Smooth muscle cell (in vitro differentiated cells): ENCODE data around the gene ODAM. TPM values are rescaled to one million over a fixed set of nuclear protein-coding genes. Genes with fewer than 3 reads are reported as not detected.
A peak's percentile ranks its signal among the peaks of the same experiment; 100 is the strongest.

Experiments used
- DNase-seq: peaks from one replicate; lab custom pipeline; 2025; ENCODE audit not compliant: unreplicated experiment; lab: John Stamatoyannopoulos, UW
- H2AFZ ChIP-seq: fragments of 200-600 bp; sonication (generic); 2 replicates; pipeline ENCODE4 v1.6.0; 2016; ENCODE audit warnings: antibody characterized with exemption, low read depth, mild to moderate bottlenecking
- H3F3A ChIP-seq: fragments of 200-600 bp; sonication (generic); 2 replicates; pipeline ENCODE4 v1.6.0; 2017; ENCODE audit warnings: antibody characterized with exemption, low read depth
- H3K27ac ChIP-seq: fragments of 200-600 bp; sonication (generic); 2 replicates; pipeline ENCODE4 v1.5.1; 2016; ENCODE audit warnings: low read depth, mild to moderate bottlenecking
- H3K27me3 ChIP-seq: fragments of 200-600 bp; sonication (generic); 2 replicates; pipeline ENCODE4 v1.6.1; 2016; ENCODE audit warnings: low read depth, mild to moderate bottlenecking
- H3K36me3 ChIP-seq: fragments of 200-600 bp; sonication (generic); 2 replicates; pipeline ENCODE4 v1.5.1; 2016; ENCODE audit warnings: low read depth
- H3K4me1 ChIP-seq: fragments of 200-600 bp; sonication (generic); 2 replicates; pipeline ENCODE4 v1.5.1; 2016; ENCODE audit warnings: low read depth
- H3K4me2 ChIP-seq: fragments of 200-600 bp; sonication (generic); 2 replicates; pipeline ENCODE4 v1.6.0; 2016; ENCODE audit warnings: mild to moderate bottlenecking
- H3K4me3 ChIP-seq: fragments of 200-600 bp; sonication (generic); 2 replicates; pipeline ENCODE4 v1.5.1; 2016; ENCODE audit warnings: mild to moderate bottlenecking
- H3K79me2 ChIP-seq: fragments of 200-600 bp; sonication (generic); 2 replicates; pipeline ENCODE4 v1.6.0; 2016; ENCODE audit warnings: low read depth, mild to moderate bottlenecking
- H3K9ac ChIP-seq: fragments of 200-600 bp; sonication (generic); 2 replicates; pipeline ENCODE4 v1.6.0; 2016; ENCODE audit warnings: low read depth
- H3K9me3 ChIP-seq: fragments of 200-600 bp; sonication (generic); replicated peaks from 2 replicates; pipeline ENCODE4 v1.5.1; 2016; ENCODE audit warnings: low read depth
- H4K20me1 ChIP-seq: fragments of 200-600 bp; sonication (generic); 2 replicates; pipeline ENCODE4 v1.6.0; 2016; ENCODE audit warnings: low read depth
- CTCF ChIP-seq: fragments of 200-600 bp; sonication (generic); IDR thresholded peaks from 2 replicates; pipeline ENCODE4 v1.5.1; 2017; ENCODE audit warnings: borderline replicate concordance, mild to moderate bottlenecking, antibody characterized with exemption; ENCODE audit not compliant: insufficient read depth, poor library complexity, severe bottlenecking
- WGBS: methylation state at CpG from one replicate; pipeline ENCODE4 v1.1.7; 2016; ENCODE audit warnings: low lambda C conversion rate; 5-methylcytosine and 5-hydroxymethylcytosine counted together
- polyA plus RNA-seq: library from polyadenylated mRNA; unstranded; fragments of >200 nt; fragmentation: Nextera tagmentation; extraction: Ambion mirVana; gene quantifications from 2 replicates; pipeline ENCODE4 v1.2.1, GENCODE V29; 2016
- total RNA-seq: library from RNA; depleted of rRNA; stranded (reverse); fragments of >200 nt; gene quantifications from 2 replicates; pipeline ENCODE4 v1.2.3, GENCODE V29; 2014

ODAM gene
- total and polyA plus RNA-seq, 2 experiments from 2014 or later: 0.54 to 0.93 TPM

GRCh38 chr4:70181864-70182263 lies 13.7 kb upstream of the ODAM start:
- WGBS: 72% methylated on average over 1 of the region's 1 CpG
- H3K9me3 ChIP-seq: no peaks in the 10 kb centered on the region
- no peaks in the 10 kb centered on the region for H3K27me3 ChIP-seq
- H3K4me3 ChIP-seq: no peak overlapping the region
- no peak for TF ChIP-seq CTCF
- H3K36me3 ChIP-seq: no peaks in the 10 kb centered on the region
- H3K4me2 ChIP-seq: no peak overlapping the region
- no peak overlapping the region for H3K9ac ChIP-seq
- H3F3A ChIP-seq: no peaks in the 10 kb centered on the region
- H3K4me1 ChIP-seq: peaks cover 3% of the 10 kb centered on the region
- H4K20me1 ChIP-seq: no peaks in the 10 kb centered on the region
- no peaks in the 10 kb centered on the region for H3K79me2 ChIP-seq
- DNase-seq: no peak
- H2AFZ ChIP-seq: peak overlapping the region; percentile 64
- H3K27ac ChIP-seq: no peak overlapping the region

GRCh38 chr4:70182517-70183167 lies 12.9 kb upstream of the ODAM start:
- Histone ChIP-seq H3K79me2 (no peaks in the 10 kb centered on the region), H3K9ac (no peak overlapping the region), H3K4me3 (no peak overlapping the region), H3K27me3 (no peaks in the 10 kb centered on the region), H3K9me3 (no peaks in the 10 kb centered on the region), H3F3A (no peaks in the 10 kb centered on the region), H4K20me1 (no peaks in the 10 kb centered on the region), H3K27ac (no peak overlapping the region), H3K4me2 (no peak overlapping the region), H3K36me3 (no peaks in the 10 kb centered on the region), H2AFZ (peak overlapping the region; percentile 69), H3K4me1 (peaks cover 3% of the 10 kb centered on the region)
- DNase-seq: no peak
- 41% methylated on average over 2 of the region's 2 CpGs for WGBS
- no peak for TF ChIP-seq CTCF

GRCh38 chr4:70183168-70183939 lies 12.2 kb upstream of the ODAM start:
- Histone ChIP-seq H3K27me3 (no peaks in the 10 kb centered on the region), H3K9me3 (no peaks in the 10 kb centered on the region), H3K9ac (no peak overlapping the region), H3F3A (no peaks in the 10 kb centered on the region), H3K4me2 (peak overlapping the region; percentile 58), H4K20me1 (no peaks in the 10 kb centered on the region), H2AFZ (peak overlapping the region; percentile 69), H3K36me3 (no peaks in the 10 kb centered on the region), H3K4me3 (no peak overlapping the region), H3K27ac (no peak overlapping the region), H3K4me1 (peaks cover 3% of the 10 kb centered on the region), H3K79me2 (no peaks in the 10 kb centered on the region)
- no peak for DNase-seq
- 50% methylated on average over 6 of the region's 6 CpGs for WGBS
- peak; percentile 77 for TF ChIP-seq CTCF
